Uterine smooth muscle cell (primary cell): ENCODE measurements around the gene BTNL3. TPM values are rescaled to one million over a fixed set of nuclear protein-coding genes. Genes with fewer than 3 reads are reported as not detected.

ENCODE experiments used
- total RNA-seq: library from RNA; depleted of rRNA; stranded (reverse); fragments of >200 nt; gene quantifications from 2 replicates; pipeline ENCODE4 v1.2.3, GENCODE V29; 2014

Gene BTNL3
- not detected in 2 replicates for total RNA-seq

GRCh38 chr5:180988592-180988991 is at the start of gene BTNL3:
Gene BTNL3 (plus strand): TSS chr5:180988846. CDS start chr5:180989029, 183 bp downstream.

GRCh38 chr5:181039931-181040630 is 51.4 kb downstream of the BTNL3 start, which contains the start of gene BTNL9:
Gene BTNL9 (plus strand): TSS chr5:181040266. CDS start chr5:181045490, 5,224 bp downstream.

Other genes starting within 250 kb of the BTNL3 start
- gene OR2Y1, start 248.8 kb upstream of the BTNL3 start, total RNA-seq: not detected in 2 replicates
- 81.0 and 89.9 TPM in 2 replicates for gene MGAT1, start 186.0 kb upstream of the BTNL3 start, total RNA-seq
- gene ZFP62, start 127.6 kb upstream of the BTNL3 start, total RNA-seq: 20.1 and 24.1 TPM in 2 replicates
- not detected in 2 replicates for gene BTNL8, start 89.7 kb upstream of the BTNL3 start, total RNA-seq
- gene BTNL9, start 51.4 kb downstream of the BTNL3 start, total RNA-seq: not detected in 2 replicates
- not detected in 2 replicates for gene OR2V1, start 142.3 kb downstream of the BTNL3 start, total RNA-seq
- gene OR2V2, start 158.7 kb downstream of the BTNL3 start, total RNA-seq: under 0.01 TPM in 1 of 2 replicates, not detected in the other
- gene TRIM7, start 216.3 kb downstream of the BTNL3 start, total RNA-seq: 2.1 and 2.4 TPM in 2 replicates
- gene TRIM41, start 234.4 kb downstream of the BTNL3 start, total RNA-seq: 16.6 TPM in 2 replicates